ENCODE results near the gene GAS7.
"Not testable (repeated sequence)": the region's sequence is repeated elsewhere in the genome, so short reads cannot be mapped to it uniquely, and the experiment has no call there.

The GAS7 gene

DNA sequence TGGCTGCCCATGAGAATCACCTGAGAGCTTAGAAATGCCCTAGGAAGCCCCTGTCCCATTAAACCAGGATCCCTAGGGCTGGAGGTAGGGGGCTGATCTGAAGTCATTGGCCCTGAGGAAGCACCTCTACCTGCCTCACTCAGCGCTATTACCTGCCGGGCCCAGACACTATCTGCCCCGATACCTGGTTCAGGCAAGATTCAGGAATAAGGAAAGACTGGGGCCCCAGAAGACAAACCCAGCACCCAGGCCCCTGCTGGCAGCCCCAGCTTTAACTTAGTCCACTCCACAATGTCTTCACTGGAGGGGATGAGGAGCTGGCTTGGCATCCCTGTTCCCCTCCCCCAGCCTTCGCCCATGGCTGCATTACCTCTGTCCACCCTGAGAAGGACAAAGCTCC, 126.3 kb downstream of the GAS7 start:
- DNase-seq (ENCODE audit: low read depth): no peak

DNA sequence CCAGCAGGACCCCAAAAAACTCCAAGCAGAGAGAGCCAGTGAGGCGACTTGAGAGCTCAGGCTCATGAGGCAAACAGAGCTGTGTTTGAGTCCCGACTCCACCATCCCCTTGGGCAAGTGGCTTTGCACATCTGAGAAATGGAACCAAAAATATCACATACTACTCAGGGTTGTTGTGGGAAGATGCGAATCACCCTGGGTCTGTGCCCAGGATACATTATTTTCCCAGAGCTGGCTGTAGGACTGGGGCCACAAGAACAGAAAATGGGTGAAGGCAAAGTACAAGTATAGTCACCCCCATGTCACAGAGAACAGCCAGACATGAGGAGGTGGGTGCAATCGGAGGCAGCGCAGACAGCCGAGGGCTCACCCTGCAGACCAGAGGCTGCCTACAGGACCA, 127.3 kb downstream of the GAS7 start:
- no peak for DNase-seq (ENCODE audit: low read depth)

- DNase-seq (ENCODE audit: low read depth): no peak
Observed at GRCh38 chr17:10070690-10071089, 127.7 kb downstream of the GAS7 start.

- no peak for DNase-seq (ENCODE audit: low read depth)
Observed at GRCh38 chr17:10069301-10069700, 129.1 kb downstream of the GAS7 start.

DNA sequence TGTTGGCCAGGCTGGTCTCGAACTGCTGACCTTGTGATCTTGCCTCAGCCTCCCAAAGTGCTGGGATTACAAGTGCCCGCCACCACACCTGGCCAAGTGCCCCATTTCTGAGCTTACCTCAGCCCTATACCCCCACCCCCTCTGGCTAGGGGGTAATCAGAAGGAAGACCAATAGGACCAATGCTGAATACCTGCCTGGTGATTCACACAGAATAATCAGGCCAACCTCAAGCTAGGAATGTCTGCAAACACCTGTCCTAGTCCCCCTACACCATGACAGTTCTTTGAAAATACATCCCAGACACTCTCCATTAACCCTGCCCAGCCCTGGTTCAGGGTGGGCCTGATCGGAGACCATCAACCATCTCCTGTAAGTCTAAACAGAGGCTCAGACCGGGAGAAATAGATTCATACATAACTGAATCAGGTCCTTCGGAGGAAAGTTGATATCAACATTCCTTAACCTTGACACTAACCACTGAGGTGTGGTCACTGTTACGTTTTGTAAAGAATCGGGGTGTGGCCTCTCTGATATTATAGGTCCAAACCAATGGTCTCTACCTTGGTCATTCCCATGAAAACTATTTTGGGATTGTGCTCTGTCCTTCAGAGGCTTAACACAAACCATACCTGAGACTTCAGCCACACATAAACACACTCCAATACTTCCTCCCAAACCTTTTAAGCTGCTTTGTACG, 130.8 kb downstream of the GAS7 start:
- DNase-seq (ENCODE audit: low read depth): no peak

DNA sequence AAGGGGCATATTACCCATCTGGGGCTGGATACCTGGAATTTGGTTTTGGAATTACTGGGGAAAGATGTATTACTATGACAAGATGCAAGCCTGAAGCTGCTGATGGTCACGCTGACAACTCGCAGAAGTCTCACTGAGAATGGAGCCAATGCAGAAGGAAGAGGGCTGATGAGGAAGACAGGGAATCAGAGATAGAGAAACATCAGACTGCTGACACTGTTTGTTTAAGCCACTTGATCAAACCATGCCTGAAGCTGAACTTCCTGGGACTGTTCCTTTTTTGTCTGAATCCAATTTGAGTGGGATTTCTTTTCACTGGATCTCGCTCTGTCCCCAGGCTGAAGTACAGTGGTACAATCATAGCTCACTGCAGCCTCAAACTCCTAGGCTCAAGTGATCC, 133.9 kb downstream of the GAS7 start:
- no peak for DNase-seq (ENCODE audit: low read depth)

DNA sequence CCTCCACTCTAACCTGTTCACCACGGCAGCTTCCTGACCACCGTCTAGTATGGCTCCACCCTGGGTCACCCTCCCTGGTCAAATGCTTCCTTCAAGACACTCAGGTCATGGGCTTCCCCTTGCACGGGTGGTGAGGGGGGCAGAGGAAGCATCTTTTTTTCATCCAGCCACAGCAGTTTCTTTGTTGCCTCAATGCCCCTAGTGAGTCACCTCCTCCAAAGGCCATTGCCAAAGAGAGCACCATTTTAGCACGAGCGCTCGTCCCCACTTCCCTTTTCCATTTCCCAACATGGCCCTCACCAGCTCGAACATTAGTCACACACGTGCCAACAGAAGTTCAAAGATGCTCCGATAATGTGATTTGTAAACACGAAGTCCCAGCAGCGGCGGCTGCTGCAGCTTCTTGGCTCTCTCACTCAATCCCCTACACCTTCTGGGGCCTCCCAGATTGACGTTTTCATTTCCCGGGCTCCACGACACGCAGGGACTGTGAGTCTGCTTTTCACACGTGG, 134.6 kb downstream of the GAS7 start:
- DNase-seq (ENCODE audit: low read depth): no peak

GRCh38 chr17:10062691-10063385, 135.6 kb downstream of the GAS7 start:
- no peak for DNase-seq (ENCODE audit: low read depth)

GRCh38 chr17:10061111-10061845, 137.1 kb downstream of the GAS7 start:
- no peak for DNase-seq (ENCODE audit: low read depth)

GRCh38 chr17:10060526-10060925, 137.9 kb downstream of the GAS7 start:
- DNase-seq (ENCODE audit: low read depth): no peak

DNA sequence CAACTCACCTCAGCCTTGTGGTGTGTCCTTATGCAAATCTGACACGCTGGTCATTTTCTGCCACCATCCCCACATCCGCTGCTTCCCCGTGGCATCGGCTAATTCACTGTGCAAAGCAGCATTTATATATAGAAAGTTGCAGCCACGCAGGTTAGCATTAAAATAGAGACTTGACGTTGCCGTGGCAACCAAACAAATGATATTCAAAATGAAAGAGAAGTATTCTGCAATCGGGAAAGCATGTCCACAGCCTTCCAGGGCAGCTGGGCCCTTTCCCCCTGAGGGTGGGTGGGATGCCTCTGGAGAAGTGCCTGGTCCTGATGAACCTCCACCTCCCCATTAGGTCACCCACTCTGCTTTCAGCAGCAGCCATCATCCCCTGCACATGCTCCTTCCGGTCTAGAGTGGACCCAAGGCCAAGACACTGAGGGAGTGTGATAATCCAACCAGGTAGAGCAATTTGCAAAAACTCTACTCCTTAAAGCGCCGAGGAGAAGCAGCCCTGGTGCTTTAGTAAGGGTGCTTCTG, 138.7 kb downstream of the GAS7 start:
- DNase-seq (ENCODE audit: low read depth): no peak

- no peak for DNase-seq (ENCODE audit: low read depth)
Observed at GRCh38 chr17:10058921-10059683, 139.3 kb downstream of the GAS7 start.

DNA sequence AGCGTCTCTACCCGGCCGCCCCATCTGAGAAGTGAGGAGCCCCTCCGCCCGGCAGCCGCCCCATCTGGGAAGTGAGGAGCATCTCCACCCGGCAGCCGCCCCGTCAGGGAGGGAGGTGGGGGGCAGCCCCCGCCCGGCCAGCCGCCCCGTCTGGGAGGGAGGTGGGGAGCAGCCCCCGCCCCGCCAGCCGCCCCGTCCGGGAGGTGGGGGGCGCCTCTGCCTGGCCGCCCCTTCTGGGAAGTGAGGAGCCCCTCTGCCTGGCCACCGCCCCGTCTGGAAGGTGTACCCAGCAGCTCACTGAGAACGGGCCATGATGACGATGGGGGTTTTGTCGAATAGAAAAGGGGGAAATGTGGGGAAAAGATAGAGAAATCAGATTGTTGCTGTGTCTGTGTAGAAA, 140.9 kb downstream of the GAS7 start:
- not testable (repeated sequence) for DNase-seq (ENCODE audit: low read depth)

DNA sequence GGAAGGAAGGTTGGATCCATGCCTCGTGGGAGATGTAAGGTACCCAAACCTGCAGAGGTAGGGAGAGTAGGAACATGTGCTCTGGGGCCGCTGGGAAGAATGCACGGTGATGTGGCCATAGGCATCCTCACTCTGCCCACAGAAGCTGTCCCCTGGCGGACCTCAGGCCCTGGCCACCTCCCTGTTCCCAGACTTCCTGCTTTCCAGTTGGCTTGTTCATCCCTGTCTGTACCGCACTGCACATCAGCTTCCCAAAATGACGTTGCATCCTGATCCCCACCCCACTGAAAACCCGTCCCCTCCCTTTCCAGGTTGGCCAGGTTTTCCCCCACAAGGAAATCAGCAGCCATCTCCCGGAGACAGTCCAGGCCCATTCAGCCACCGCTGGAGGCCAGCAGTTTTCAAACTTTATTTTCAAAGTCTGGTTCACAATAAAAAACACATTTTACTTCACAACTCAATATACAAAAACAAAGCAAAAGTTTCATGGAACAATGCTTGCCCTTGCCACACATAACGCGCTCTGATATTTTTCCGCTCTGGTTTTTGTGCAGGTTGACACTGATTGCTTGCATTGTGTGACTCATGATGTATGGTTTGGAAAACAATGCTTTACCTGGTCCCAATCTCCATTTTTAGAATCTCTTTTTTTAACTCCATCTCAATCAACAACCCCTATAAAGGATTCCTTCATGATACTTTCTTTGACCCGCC, 143.0 kb downstream of the GAS7 start:
- DNase-seq (ENCODE audit: low read depth): no peak

- no peak for DNase-seq (ENCODE audit: low read depth)
Observed at GRCh38 chr17:10053782-10054540, 144.4 kb downstream of the GAS7 start.

DNA sequence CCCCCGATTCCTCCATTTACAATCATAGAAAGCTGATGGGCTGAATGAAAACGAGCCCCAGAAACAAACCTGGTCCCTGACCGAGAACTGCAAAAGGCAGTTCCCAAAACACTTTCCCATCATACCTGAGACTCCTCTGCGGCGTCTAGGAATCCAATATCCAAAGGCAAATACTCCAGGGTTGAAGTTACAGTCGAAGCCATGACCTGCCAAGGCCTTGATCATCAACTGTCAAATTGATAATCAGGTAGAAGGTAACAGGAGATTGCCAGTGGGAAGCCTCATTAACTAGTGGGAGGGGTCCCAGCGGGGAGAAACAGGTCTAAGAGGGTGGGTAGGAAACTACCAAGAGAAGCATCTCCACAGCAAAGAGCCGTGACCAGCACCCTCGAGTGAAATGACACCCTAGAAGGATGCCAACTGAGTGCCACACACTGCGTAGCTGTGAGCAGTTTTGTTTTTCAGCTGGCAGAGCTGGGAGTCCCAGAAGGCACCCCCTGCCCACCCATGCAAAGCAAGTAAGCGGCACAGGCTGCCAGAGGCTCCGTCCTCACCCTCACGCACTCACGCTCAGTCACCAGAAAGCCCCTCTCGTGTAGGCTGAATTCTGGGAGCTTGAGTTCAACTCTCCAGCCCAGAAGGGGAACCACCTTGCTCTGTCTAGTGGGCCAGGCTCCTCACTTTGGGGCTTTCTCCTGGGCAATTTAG, 146.1 kb downstream of the GAS7 start:
- DNase-seq (ENCODE audit: low read depth): no peak

DNA sequence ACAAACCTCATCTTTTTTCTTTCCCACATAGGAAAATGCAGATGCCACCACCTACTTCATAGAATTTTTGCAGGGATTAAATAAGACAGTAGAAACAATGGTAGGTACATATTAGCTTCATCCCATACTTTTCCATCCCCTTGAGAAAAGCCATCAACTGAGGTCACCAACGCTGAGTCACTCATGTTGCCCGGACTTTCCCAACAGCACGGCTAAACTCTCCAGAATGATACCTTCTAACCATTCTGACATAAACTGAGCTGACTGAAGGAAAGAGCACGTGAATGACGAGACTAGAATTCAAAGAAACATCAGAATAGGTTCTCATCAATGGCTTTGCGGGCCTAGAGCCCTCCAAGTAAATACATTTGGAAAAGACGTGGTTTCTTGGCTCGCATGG, 147.3 kb downstream of the GAS7 start:
- no peak for DNase-seq (ENCODE audit: low read depth)

DNA sequence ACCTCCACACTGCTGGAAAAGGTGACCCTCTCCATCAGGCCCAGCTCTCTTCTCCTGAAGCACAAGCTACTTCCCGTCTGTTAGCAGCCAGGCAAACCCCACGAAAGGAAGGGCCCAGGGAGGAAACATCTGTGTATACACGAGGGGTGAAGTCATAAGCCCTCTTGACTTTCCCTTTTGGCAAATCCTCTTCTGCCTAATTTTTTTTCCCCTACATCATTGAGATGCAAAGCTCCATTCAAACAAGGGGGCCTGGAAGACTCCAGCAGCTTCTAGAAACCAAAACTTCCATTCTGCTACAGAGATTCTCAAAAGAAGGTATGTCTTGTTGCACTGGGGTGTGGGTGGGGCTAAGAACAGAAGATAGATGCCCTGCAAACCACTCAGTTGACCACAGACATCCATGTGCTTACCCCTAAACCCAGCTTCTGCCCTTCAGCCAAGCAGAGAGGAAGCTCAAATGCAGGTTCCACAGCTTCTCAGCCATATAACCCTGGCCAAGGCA, 147.8 kb downstream of the GAS7 start:
- DNase-seq (ENCODE audit: low read depth): no peak

- DNase-seq (ENCODE audit: low read depth): no peak
Observed at GRCh38 chr17:10048629-10049350, 149.6 kb downstream of the GAS7 start.
